ENCODE results near the gene S100A14.

S100A14 gene

GRCh38 chr1:153627715-153628626 lies 11.8 kb upstream of the S100A14 start, which contains the start of gene S100A1:
Gene S100A1, plus strand, starts transcription at chr1:153628434. Its CDS starts 2,088 bp downstream, at chr1:153630522.
- peak within 1 kb of the TSS; percentile 77 for H3K9ac ChIP-seq (ENCODE audit: low read depth, low read length)
- H3K27ac ChIP-seq (ENCODE audit: low read depth, low read length): peak within 1 kb of the TSS; percentile 76
- WGBS: 74% methylated on average over 10 of the region's 10 CpGs
- peaks cover 7% of the 10 kb centered on the region for H3K36me3 ChIP-seq (ENCODE audit: insufficient read depth, low read length)
- H3K4me3 ChIP-seq (ENCODE audit: low read length): peak within 1 kb of the TSS; percentile 75
- no peaks in the 10 kb centered on the region for H3K9me3 ChIP-seq (ENCODE audit: insufficient read depth, low read depth, low read length)
- peaks cover 15% of the 10 kb centered on the region for H3K4me1 ChIP-seq (ENCODE audit: insufficient read depth, low read length)
- no peaks in the 10 kb centered on the region for H3K27me3 ChIP-seq (ENCODE audit: insufficient read depth, low read length)

GRCh38 chr1:153626904-153627714 lies 11.0 kb upstream of the S100A14 start, which contains the start of gene S100A13:
Gene S100A13, minus strand, starts transcription at chr1:153627505. Its CDS starts 1,033 bp downstream, at chr1:153626472.
- H3K4me1 ChIP-seq (ENCODE audit: insufficient read depth, low read length): peaks cover 15% of the 10 kb centered on the region

GRCh38 chr1:153626477-153626903 lies 10.4 kb upstream of the S100A14 start:
- WGBS: 76% methylated on average over 3 of the region's 3 CpGs
- H3K9ac ChIP-seq (ENCODE audit: low read depth, low read length): peak overlapping the region; percentile 77
- peaks cover 18% of the 10 kb centered on the region for H3K36me3 ChIP-seq (ENCODE audit: insufficient read depth, low read length)
- H3K9me3 ChIP-seq (ENCODE audit: insufficient read depth, low read depth, low read length): no peaks in the 10 kb centered on the region
- peak overlapping the region; percentile 76 for H3K27ac ChIP-seq (ENCODE audit: low read depth, low read length)
- H3K27me3 ChIP-seq (ENCODE audit: insufficient read depth, low read length): no peaks in the 10 kb centered on the region
- H3K4me3 ChIP-seq (ENCODE audit: low read length): peak overlapping the region; percentile 75
- H3K4me1 ChIP-seq (ENCODE audit: insufficient read depth, low read length): peaks cover 15% of the 10 kb centered on the region

More at GRCh38 chr1:153626904-153627714, 11.0 kb upstream of the S100A14 start, which contains the start of gene S100A13:
- Histone ChIP-seq H3K27ac (ENCODE audit: low read depth, low read length) (peak within 1 kb of the TSS; percentile 76), H3K27me3 (ENCODE audit: insufficient read depth, low read length) (no peaks in the 10 kb centered on the region), H3K4me3 (ENCODE audit: low read length) (peak within 1 kb of the TSS; percentile 75), H3K9ac (ENCODE audit: low read depth, low read length) (peak within 1 kb of the TSS; percentile 77), H3K9me3 (ENCODE audit: insufficient read depth, low read depth, low read length) (no peaks in the 10 kb centered on the region), H3K36me3 (ENCODE audit: insufficient read depth, low read length) (peaks cover 15% of the 10 kb centered on the region)
- WGBS: 6% methylated on average over 28 of the region's 28 CpGs

- Histone ChIP-seq H3K9me3 (ENCODE audit: insufficient read depth, low read depth, low read length) (no peaks in the 10 kb centered on the region), H3K9ac (ENCODE audit: low read depth, low read length) (no peak overlapping the region), H3K36me3 (ENCODE audit: insufficient read depth, low read length) (peaks cover 23% of the 10 kb centered on the region), H3K4me1 (ENCODE audit: insufficient read depth, low read length) (peaks cover 15% of the 10 kb centered on the region), H3K27me3 (ENCODE audit: insufficient read depth, low read length) (no peaks in the 10 kb centered on the region), H3K27ac (ENCODE audit: low read depth, low read length) (no peak overlapping the region), H3K4me3 (ENCODE audit: low read length) (no peak overlapping the region)
- 96% methylated on average over 10 of the region's 10 CpGs for WGBS
Observed at GRCh38 chr1:153624965-153625611, 9.0 kb upstream of the S100A14 start.

DNA sequence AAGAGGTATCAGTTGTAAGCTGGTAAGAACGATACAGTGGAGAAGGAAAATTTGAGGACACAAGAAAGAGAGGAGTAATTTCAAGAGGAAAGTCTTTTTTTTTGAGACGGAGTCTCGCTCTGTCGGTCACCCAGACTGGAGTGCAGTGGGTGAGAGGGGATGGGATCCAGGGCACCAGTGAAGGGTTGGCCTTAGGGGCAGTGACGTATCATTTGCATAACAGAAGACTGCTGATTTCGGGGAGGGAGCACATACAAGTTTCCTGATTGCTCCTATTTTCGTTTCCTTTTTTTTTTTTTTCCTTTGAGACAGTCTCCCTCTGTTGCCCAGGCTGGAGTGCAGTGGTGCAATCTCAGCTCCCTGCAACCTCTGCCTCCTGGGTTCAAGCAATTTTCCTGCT lies 7.0 kb upstream of the S100A14 start:
- no peaks in the 10 kb centered on the region for H3K27me3 ChIP-seq (ENCODE audit: insufficient read depth, low read length)
- H3K9ac ChIP-seq (ENCODE audit: low read depth, low read length): no peak overlapping the region
- H3K27ac ChIP-seq (ENCODE audit: low read depth, low read length): no peak overlapping the region
- H3K4me3 ChIP-seq (ENCODE audit: low read length): no peak overlapping the region
- H3K9me3 ChIP-seq (ENCODE audit: insufficient read depth, low read depth, low read length): no peaks in the 10 kb centered on the region
- H3K36me3 ChIP-seq (ENCODE audit: insufficient read depth, low read length): peaks cover 39% of the 10 kb centered on the region
- WGBS: 40% methylated on average over 7 of the region's 7 CpGs
- peaks cover 15% of the 10 kb centered on the region for H3K4me1 ChIP-seq (ENCODE audit: insufficient read depth, low read length)

GRCh38 chr1:153619171-153619570 lies 3.0 kb upstream of the S100A14 start:
- H3K4me3 ChIP-seq (ENCODE audit: low read length): no peak overlapping the region
- no peaks in the 10 kb centered on the region for H3K27me3 ChIP-seq (ENCODE audit: insufficient read depth, low read length)
- H3K4me1 ChIP-seq (ENCODE audit: insufficient read depth, low read length): peaks cover 7% of the 10 kb centered on the region
- peaks cover 31% of the 10 kb centered on the region for H3K36me3 ChIP-seq (ENCODE audit: insufficient read depth, low read length)
- WGBS: 97% methylated on average over 6 of the region's 6 CpGs
- H3K9ac ChIP-seq (ENCODE audit: low read depth, low read length): no peak overlapping the region
- no peaks in the 10 kb centered on the region for H3K9me3 ChIP-seq (ENCODE audit: insufficient read depth, low read depth, low read length)
- no peak overlapping the region for H3K27ac ChIP-seq (ENCODE audit: low read depth, low read length)

GRCh38 chr1:153617663-153618062 lies 1.5 kb upstream of the S100A14 start:
- Histone ChIP-seq H3K27ac (ENCODE audit: low read depth, low read length) (no peak overlapping the region), H3K4me1 (ENCODE audit: insufficient read depth, low read length) (peaks cover 2% of the 10 kb centered on the region; the same call in 1 of the 2 replicates), H3K9ac (ENCODE audit: low read depth, low read length) (no peak overlapping the region), H3K9me3 (ENCODE audit: insufficient read depth, low read depth, low read length) (no peaks in the 10 kb centered on the region), H3K4me3 (ENCODE audit: low read length) (no peak overlapping the region), H3K36me3 (ENCODE audit: insufficient read depth, low read length) (peaks cover 29% of the 10 kb centered on the region), H3K27me3 (ENCODE audit: insufficient read depth, low read length) (no peaks in the 10 kb centered on the region)
- WGBS: 94% methylated on average over 5 of the region's 6 CpGs

DNA sequence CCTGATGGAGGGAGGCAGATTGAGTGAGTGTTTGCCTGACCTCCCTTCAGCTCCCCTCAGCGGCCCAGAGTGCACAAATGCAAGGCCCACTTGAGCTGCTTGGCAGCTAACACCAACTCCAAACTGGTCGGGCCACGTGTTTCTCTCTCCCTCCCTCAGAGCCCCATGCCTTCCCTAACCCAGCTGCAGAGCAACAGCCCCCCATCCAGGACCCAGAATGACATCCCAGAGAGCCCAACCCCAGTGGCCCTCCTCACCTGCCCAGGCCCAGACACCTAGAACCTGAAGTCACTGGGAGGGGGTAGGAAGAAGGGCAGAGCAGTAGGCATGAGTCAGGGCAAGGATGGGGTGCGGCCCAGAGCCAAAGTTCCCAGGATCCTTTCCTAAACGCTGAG lies 789 bp upstream of the S100A14 start:
- Histone ChIP-seq H3K9ac (ENCODE audit: low read depth, low read length) (no peak overlapping the region), H3K9me3 (ENCODE audit: insufficient read depth, low read depth, low read length) (no peaks in the 10 kb centered on the region), H3K27ac (ENCODE audit: low read depth, low read length) (no peak overlapping the region), H3K4me3 (ENCODE audit: low read length) (no peak overlapping the region), H3K36me3 (ENCODE audit: insufficient read depth, low read length) (peaks cover 23% of the 10 kb centered on the region), H3K27me3 (ENCODE audit: insufficient read depth, low read length) (no peaks in the 10 kb centered on the region), H3K4me1 (ENCODE audit: insufficient read depth, low read length) (peaks cover 9% of the 10 kb centered on the region)
- WGBS: 84% methylated on average over 5 of the region's 5 CpGs

- peaks cover 15% of the 10 kb centered on the region for H3K4me1 ChIP-seq (ENCODE audit: insufficient read depth, low read length)
- no peak overlapping the region for H3K27ac ChIP-seq (ENCODE audit: low read depth, low read length)
- 85% methylated on average over 2 of the region's 2 CpGs for WGBS
- H3K36me3 ChIP-seq (ENCODE audit: insufficient read depth, low read length): peaks cover 17% of the 10 kb centered on the region
- H3K27me3 ChIP-seq (ENCODE audit: insufficient read depth, low read length): no peaks in the 10 kb centered on the region
- no peaks in the 10 kb centered on the region for H3K9me3 ChIP-seq (ENCODE audit: insufficient read depth, low read depth, low read length)
- H3K4me3 ChIP-seq (ENCODE audit: low read length): no peak overlapping the region
- H3K9ac ChIP-seq (ENCODE audit: low read depth, low read length): no peak overlapping the region
Observed at GRCh38 chr1:153615406-153615805, 719 bp downstream of the S100A14 start.

GRCh38 chr1:153614906-153615305 lies 1.2 kb downstream of the S100A14 start:
- Histone ChIP-seq H3K27ac (ENCODE audit: low read depth, low read length) (no peak overlapping the region), H3K4me1 (ENCODE audit: insufficient read depth, low read length) (peaks cover 19% of the 10 kb centered on the region), H3K4me3 (ENCODE audit: low read length) (no peak overlapping the region), H3K27me3 (ENCODE audit: insufficient read depth, low read length) (no peaks in the 10 kb centered on the region), H3K9ac (ENCODE audit: low read depth, low read length) (no peak overlapping the region), H3K36me3 (ENCODE audit: insufficient read depth, low read length) (peaks cover 15% of the 10 kb centered on the region), H3K9me3 (ENCODE audit: insufficient read depth, low read depth, low read length) (no peaks in the 10 kb centered on the region)
- WGBS: 94% methylated on average over 7 of the region's 7 CpGs

All from HUES64 (cell line).